ENCODE data around the gene MYT1. TPM values are rescaled to one million over a fixed set of nuclear protein-coding genes. Genes with fewer than 3 reads are reported as not detected.

Gene MYT1
- total and polyA plus RNA-seq, 2 of the 13 experiments (the other 11 are each of a cell fraction or from before 2014, with no cell fraction given): 0.58 to 2.5 TPM

GRCh38 chr20:64234291-64234791 is 70.1 kb downstream of the MYT1 start (continued):
- TF ChIP-seq, protein P1, sequence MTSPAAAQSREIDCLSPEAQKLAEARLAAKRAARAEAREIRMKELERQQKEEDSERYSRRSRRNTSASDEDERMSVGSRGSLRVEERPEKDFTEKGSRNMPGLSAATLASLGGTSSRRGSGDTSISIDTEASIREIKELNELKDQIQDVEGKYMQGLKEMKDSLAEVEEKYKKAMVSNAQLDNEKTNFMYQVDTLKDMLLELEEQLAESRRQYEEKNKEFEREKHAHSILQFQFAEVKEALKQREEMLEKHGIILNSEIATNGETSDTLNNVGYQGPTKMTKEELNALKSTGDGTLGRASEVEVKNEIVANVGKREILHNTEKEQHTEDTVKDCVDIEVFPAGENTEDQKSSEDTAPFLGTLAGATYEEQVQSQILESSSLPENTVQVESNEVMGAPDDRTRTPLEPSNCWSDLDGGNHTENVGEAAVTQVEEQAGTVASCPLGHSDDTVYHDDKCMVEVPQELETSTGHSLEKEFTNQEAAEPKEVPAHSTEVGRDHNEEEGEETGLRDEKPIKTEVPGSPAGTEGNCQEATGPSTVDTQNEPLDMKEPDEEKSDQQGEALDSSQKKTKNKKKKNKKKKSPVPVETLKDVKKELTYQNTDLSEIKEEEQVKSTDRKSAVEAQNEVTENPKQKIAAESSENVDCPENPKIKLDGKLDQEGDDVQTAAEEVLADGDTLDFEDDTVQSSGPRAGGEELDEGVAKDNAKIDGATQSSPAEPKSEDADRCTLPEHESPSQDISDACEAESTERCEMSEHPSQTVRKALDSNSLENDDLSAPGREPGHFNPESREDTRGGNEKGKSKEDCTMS (CRISPR knock-in tag; conservative IDR thresholded peaks at IDR 0.05): no peak
- TF ChIP-seq ZSCAN21 (CRISPR knock-in tag; IDR thresholded peaks at IDR 0.05; ENCODE audit: borderline replicate concordance) (peak; percentile 58; the same call in 1 of the 2 replicates), PRDM10 (CRISPR knock-in tag; IDR thresholded peaks at IDR 0.05; ENCODE audit: low read depth) (no peak), ZNF382 (CRISPR knock-in tag; IDR thresholded peaks at IDR 0.05; ENCODE audit: borderline replicate concordance) (no peak), TEAD3 (CRISPR knock-in tag; optimal IDR thresholded peaks at IDR 0.05; ENCODE audit: borderline replicate concordance) (peak; percentile 69), ZNF292 (CRISPR knock-in tag; IDR thresholded peaks at IDR 0.05; ENCODE audit: borderline replicate concordance, low read depth) (no peak), CREB1 (IDR thresholded peaks at IDR 0.05) (no peak), CREB1 (CRISPR knock-in tag; IDR thresholded peaks at IDR 0.05) (no peak), RFXAP (CRISPR knock-in tag; IDR thresholded peaks at IDR 0.05; ENCODE audit: borderline replicate concordance) (no peak), ZNF337 (CRISPR knock-in tag; IDR thresholded peaks at IDR 0.05; ENCODE audit: borderline replicate concordance, low read depth) (no peak), ZNF513 (CRISPR knock-in tag; conservative IDR thresholded peaks at IDR 0.05) (no peak), ELF3 (CRISPR knock-in tag; IDR thresholded peaks at IDR 0.05) (no peak), NFIC (IDR thresholded peaks at IDR 0.05; ENCODE audit: low read length) (no peak), ZNF619 (CRISPR knock-in tag; IDR thresholded peaks at IDR 0.05) (0 out of 2 replicates have a peak, but pooled peaks have one; percentile 67), JUNB (CRISPR knock-in tag; IDR thresholded peaks at IDR 0.05; ENCODE audit: borderline replicate concordance) (no peak), GZF1 (CRISPR knock-in tag; IDR thresholded peaks at IDR 0.05) (no peak)
- TF ChIP-seq, protein P2, sequence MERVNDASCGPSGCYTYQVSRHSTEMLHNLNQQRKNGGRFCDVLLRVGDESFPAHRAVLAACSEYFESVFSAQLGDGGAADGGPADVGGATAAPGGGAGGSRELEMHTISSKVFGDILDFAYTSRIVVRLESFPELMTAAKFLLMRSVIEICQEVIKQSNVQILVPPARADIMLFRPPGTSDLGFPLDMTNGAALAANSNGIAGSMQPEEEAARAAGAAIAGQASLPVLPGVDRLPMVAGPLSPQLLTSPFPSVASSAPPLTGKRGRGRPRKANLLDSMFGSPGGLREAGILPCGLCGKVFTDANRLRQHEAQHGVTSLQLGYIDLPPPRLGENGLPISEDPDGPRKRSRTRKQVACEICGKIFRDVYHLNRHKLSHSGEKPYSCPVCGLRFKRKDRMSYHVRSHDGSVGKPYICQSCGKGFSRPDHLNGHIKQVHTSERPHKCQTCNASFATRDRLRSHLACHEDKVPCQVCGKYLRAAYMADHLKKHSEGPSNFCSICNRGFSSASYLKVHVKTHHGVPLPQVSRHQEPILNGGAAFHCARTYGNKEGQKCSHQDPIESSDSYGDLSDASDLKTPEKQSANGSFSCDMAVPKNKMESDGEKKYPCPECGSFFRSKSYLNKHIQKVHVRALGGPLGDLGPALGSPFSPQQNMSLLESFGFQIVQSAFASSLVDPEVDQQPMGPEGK (CRISPR knock-in tag; IDR thresholded peaks at IDR 0.05): no peak
- TF ChIP-seq, protein P3, sequence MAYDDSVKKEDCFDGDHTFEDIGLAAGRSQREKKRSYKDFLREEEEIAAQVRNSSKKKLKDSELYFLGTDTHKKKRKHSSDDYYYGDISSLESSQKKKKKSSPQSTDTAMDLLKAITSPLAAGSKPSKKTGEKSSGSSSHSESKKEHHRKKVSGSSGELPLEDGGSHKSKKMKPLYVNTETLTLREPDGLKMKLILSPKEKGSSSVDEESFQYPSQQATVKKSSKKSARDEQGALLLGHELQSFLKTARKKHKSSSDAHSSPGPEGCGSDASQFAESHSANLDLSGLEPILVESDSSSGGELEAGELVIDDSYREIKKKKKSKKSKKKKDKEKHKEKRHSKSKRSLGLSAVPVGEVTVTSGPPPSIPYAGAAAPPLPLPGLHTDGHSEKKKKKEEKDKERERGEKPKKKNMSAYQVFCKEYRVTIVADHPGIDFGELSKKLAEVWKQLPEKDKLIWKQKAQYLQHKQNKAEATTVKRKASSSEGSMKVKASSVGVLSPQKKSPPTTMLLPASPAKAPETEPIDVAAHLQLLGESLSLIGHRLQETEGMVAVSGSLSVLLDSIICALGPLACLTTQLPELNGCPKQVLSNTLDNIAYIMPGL (CRISPR knock-in tag; IDR thresholded peaks at IDR 0.05; ENCODE audit: borderline replicate concordance in 1 of 2, low read depth in 1 of 2): 0 out of 4 replicates have a peak, but pooled peaks of 1 of the 2 experiments have one; percentile 22

Measured in HepG2 (cell line).